GM19239 (cell line): ENCODE results near the gene GBE1.

Experiments
- DNase-seq: peaks from one replicate; pipeline ENCODE4 v3.0.0; 2011; ENCODE audit warnings: low spot score; ENCODE audit not compliant: insufficient read length
- FAIRE-seq: peaks from 2 replicates; lab custom pipeline; 2011; peaks lifted over from hg19 to GRCh38; lab: Jason Lieb, UNC

The GBE1 gene

DNA sequence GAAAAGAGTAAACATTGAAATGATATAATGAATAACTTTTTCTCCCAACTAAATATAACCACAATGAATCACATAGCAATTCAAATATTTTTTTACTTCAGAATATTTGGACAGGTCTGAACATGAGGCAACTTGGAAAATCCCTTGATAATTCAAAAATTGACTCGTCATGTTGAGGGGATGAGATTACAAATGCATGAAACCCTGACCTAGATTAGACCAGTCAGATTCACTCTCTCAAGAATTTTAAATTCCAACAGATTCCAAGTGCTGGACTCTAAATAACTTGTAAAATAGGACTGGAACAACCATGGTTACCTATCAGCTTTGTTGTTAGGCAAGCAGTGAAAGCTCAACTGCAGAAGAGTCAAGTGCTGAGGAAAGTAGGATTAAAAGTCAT is 317.5 kb downstream of the GBE1 start:
- FAIRE-seq (no peak), DNase-seq (no peak)

GRCh38 chr3:81443457-81443782 is 318.0 kb downstream of the GBE1 start:
- peak; percentile 53 for FAIRE-seq
- no peak for DNase-seq

- DNase-seq (no peak), FAIRE-seq (no peak)
Observed at GRCh38 chr3:81442758-81443456, 318.5 kb downstream of the GBE1 start.

- DNase-seq, result no peak
- FAIRE-seq, result no peak
Observed at GRCh38 chr3:81440661-81441060, 320.8 kb downstream of the GBE1 start.
